Panc1 (cell line): ENCODE data around the gene CAMK2A.

Experiments
- CTCF ChIP-seq: fragments of 450-650 bp; IDR thresholded peaks from 2 replicates; pipeline ENCODE4 v1.5.1; 2017; ENCODE audit warnings: mild to moderate bottlenecking
- POLR2AphosphoS5 ChIP-seq: IDR thresholded peaks from 2 replicates; pipeline ENCODE4 v1.6.1; 2012; ENCODE audit warnings: mild to moderate bottlenecking, low read depth, low read length, moderate library complexity
- REST ChIP-seq, 2 experiments: IDR thresholded peaks; 2 replicates each; pipeline ENCODE4 v1.6.1; 2011 to 2012; ENCODE audit warnings: low read depth in 2 of 2, control low read depth in 1 of 2, low read length in 1 of 2, mild to moderate bottlenecking in 1 of 2, moderate library complexity in 1 of 2; ENCODE audit not compliant: insufficient read depth in 1 of 2
- SIN3A ChIP-seq: IDR thresholded peaks from 2 replicates; pipeline ENCODE4 v1.6.1; 2012; ENCODE audit warnings: low read depth, mild to moderate bottlenecking, low read length, moderate library complexity, borderline replicate concordance; ENCODE audit not compliant: insufficient read depth
- TCF7L2 ChIP-seq: IDR thresholded peaks from 2 replicates; pipeline ENCODE4 v1.6.1; 2011; ENCODE audit warnings: mild to moderate bottlenecking, low read depth, low read length, inconsistent platforms

- TF ChIP-seq POLR2AphosphoS5, result no peak
- no peak for TF ChIP-seq CTCF
- TF ChIP-seq REST (IDR thresholded peaks at IDR 0.05; ENCODE audit: insufficient read depth in 1 of 2, low read depth in 2 of 2, low read length in 1 of 2), result no peak
- no peak for TF ChIP-seq SIN3A
- TF ChIP-seq TCF7L2, result no peak
Measured at GRCh38 chr5:150195736-150196485, 93.7 kb downstream of the CAMK2A start.
